C4-2B (cell line): ENCODE data around the gene FAM153A.
"Not testable (repeated sequence)": the region's sequence is repeated elsewhere in the genome, so short reads cannot be mapped to it uniquely, and the experiment has no call there.

Source experiments
- CTCF ChIP-seq: fragments of 450-650 bp; conservative IDR thresholded peaks from 2 replicates; pipeline ENCODE4 v1.5.1; 2017; ENCODE audit warnings: mild to moderate bottlenecking
- ZFX ChIP-seq: fragments of 450-650 bp; IDR thresholded peaks from 2 replicates; pipeline ENCODE4 v1.6.1; 2017

- TF ChIP-seq CTCF, ZFX: not testable (repeated sequence)
Observed at GRCh38 chr5:177793272-177793671, 10.6 kb upstream of the FAM153A start.
